K562 (cell line): ENCODE data around the gene SERPIND1. TPM values are rescaled to one million over a fixed set of nuclear protein-coding genes. Genes with fewer than 3 reads are reported as not detected.
A peak's percentile ranks its signal among the peaks of the same experiment; 100 is the strongest.

Experiments used
- ATAC-seq: fragments of 200-7000 bp; cut with Tn5 transposase; 3 replicates; pipeline ENCODE4 v1.9.1; 2020; ENCODE audit warnings: moderate library complexity
- BruUV-seq: library from RNA; stranded (reverse); fragments of 400-500 nt; replicated peaks from 2 replicates; lab custom pipeline; 2021; lab: Mats Ljungman, UMichigan
- CTCF ChIA-PET: fragments of 300-600 bp; formaldehyde crosslinking; extraction: SDS; loops from one replicate; lab custom pipeline; 2021; ENCODE audit warnings: low intra/inter-chr PET ratio; lab: Yijun Ruan, JAX
- POLR2A ChIA-PET: fragments of 300-600, 350-650 bp; sonication (Branson Sonifier 250); formaldehyde crosslinking; extraction: SDS; loops from one replicate; lab custom pipeline; 2021; ENCODE audit warnings: antibody characterized with exemption, inconsistent platforms; lab: Yijun Ruan, JAX
- DNase-seq, 4 experiments: peaks; one replicate each; pipeline versions ENCODE4 v3.0.0 to v3.0.0-alpha.2; 2011 to 2018; ENCODE audit warnings: low spot score in 3 of 4, mixed read lengths in 3 of 4; ENCODE audit errors: extremely low read depth in 1 of 4
- FAIRE-seq: peaks from 2 replicates; lab custom pipeline; 2011; peaks lifted over from hg19 to GRCh38; lab: Jason Lieb, UNC
- H2AFZ ChIP-seq: 2 replicates; pipeline ENCODE4 v1.6.0; 2011; ENCODE audit warnings: low read depth, low read length, control low read depth, inconsistent platforms
- H3K27ac ChIP-seq: fragments of 200-600 bp; 3 replicates; pipeline ENCODE4 v1.8.0; 2011; ENCODE audit warnings: low read depth, mild to moderate bottlenecking, control low read depth, inconsistent platforms, low read length, moderate library complexity, mixed read lengths; ENCODE audit errors: extremely low read depth
- H3K27me3 ChIP-seq, 2 experiments: fragments of 300-600 bp in 1 of 2; 2 replicates in 1 of 2; 3 replicates in 1 of 2; pipeline versions ENCODE4 v1.6.0 to v1.8.0; 2011; ENCODE audit warnings: inconsistent platforms in 2 of 2, low read length in 2 of 2, mild to moderate bottlenecking in 1 of 2, mixed read lengths in 1 of 2, moderate library complexity in 1 of 2; ENCODE audit not compliant: control insufficient read depth in 2 of 2, insufficient read depth in 2 of 2
- H3K36me3 ChIP-seq: fragments of 300-600 bp; 3 replicates; pipeline ENCODE4 v1.8.0; 2011; ENCODE audit warnings: mild to moderate bottlenecking, low read length, inconsistent platforms; ENCODE audit not compliant: control insufficient read depth, insufficient read depth
- H3K4me1 ChIP-seq, 2 experiments: fragments of 200-600 bp in 1 of 2; replicated peaks in 1 of 2; 2 replicates in 1 of 2; 3 replicates in 1 of 2; pipeline versions ENCODE4 v1.5.1 to v1.8.0; 2011; ENCODE audit warnings: inconsistent platforms in 2 of 2, low read length in 2 of 2, mild to moderate bottlenecking in 1 of 2, mixed read lengths in 1 of 2, moderate library complexity in 1 of 2; ENCODE audit not compliant: control insufficient read depth in 2 of 2, insufficient read depth in 2 of 2
- H3K4me2 ChIP-seq: 2 replicates; pipeline ENCODE4 v1.6.1; 2011; ENCODE audit warnings: low read length, control low read depth, inconsistent platforms, mixed read lengths; ENCODE audit not compliant: insufficient read depth
- H3K4me3 ChIP-seq: fragments of 200-600 bp; sonication (generic), shearing (Covaris generic); 2 replicates; pipeline ENCODE4 v1.5.1; 2016; ENCODE audit warnings: control low read depth, inconsistent platforms
- H3K79me2 ChIP-seq: fragments of 200-600 bp; 3 replicates; pipeline ENCODE4 v1.8.0; 2011; ENCODE audit warnings: low read length, inconsistent platforms; ENCODE audit not compliant: control insufficient read depth, insufficient read depth
- H3K9ac ChIP-seq, 2 experiments: 2 replicates each; pipeline versions ENCODE4 v1.6.0 to v1.6.1; 2011; ENCODE audit warnings: low read depth in 2 of 2, low read length in 2 of 2, control low read depth in 1 of 2, inconsistent platforms in 1 of 2, mild to moderate bottlenecking in 1 of 2, mixed read lengths in 1 of 2; ENCODE audit not compliant: insufficient read depth in 1 of 2
- H3K9me1 ChIP-seq: one replicate; pipeline ENCODE4 v1.6.0; 2011; ENCODE audit warnings: inconsistent platforms, mild to moderate bottlenecking, low read length, moderate library complexity; ENCODE audit not compliant: control insufficient read depth, insufficient read depth
- H3K9me3 ChIP-seq: replicated peaks from 2 replicates; pipeline ENCODE4 v1.5.1; 2011; ENCODE audit warnings: low read depth, low read length, inconsistent platforms; ENCODE audit not compliant: control insufficient read depth, insufficient read depth
- H4K20me1 ChIP-seq: replicated peaks from 2 replicates; pipeline ENCODE4 v1.6.1; 2011; ENCODE audit warnings: low read length, inconsistent platforms, mixed read lengths; ENCODE audit not compliant: control insufficient read depth, insufficient read depth
- AFF1 ChIP-seq, 2 experiments: fragments of 450-650 bp; IDR thresholded peaks; 2 replicates each; pipeline ENCODE4 v1.6.1; 2018; ENCODE audit warnings: mild to moderate bottlenecking in 2 of 2, low read depth in 1 of 2; ENCODE audit not compliant: partially characterized antibody in 2 of 2
- ARID2 ChIP-seq: fragments of 450-650 bp; IDR thresholded peaks from 2 replicates; pipeline ENCODE4 v1.6.1; 2017; ENCODE audit warnings: antibody characterized with exemption, mild to moderate bottlenecking
- CREB5 ChIP-seq: fragments of 250-450 bp; sonication (Bioruptor Pico); IDR thresholded peaks from 2 replicates; pipeline ENCODE4 v1.5.0; 2020; ENCODE audit warnings: mild to moderate bottlenecking
- ESRRA ChIP-seq: fragments of 450-650 bp; IDR thresholded peaks from 2 replicates; pipeline ENCODE4 v1.6.1; 2014; ENCODE audit warnings: low read depth, mild to moderate bottlenecking, moderate library complexity, borderline replicate concordance
- FOXP4 ChIP-seq: sonication (generic); formaldehyde crosslinking; IDR thresholded peaks from 2 replicates; pipeline ENCODE4 v1.8.0; 2022; ENCODE audit warnings: mild to moderate bottlenecking, missing genetic modification reagents, borderline replicate concordance
- ILK ChIP-seq: fragments of 450-650 bp; IDR thresholded peaks from 2 replicates; pipeline ENCODE4 v1.6.1; 2016; ENCODE audit warnings: missing genetic modification characterization, low read depth, mild to moderate bottlenecking, missing compliant biosample characterization, moderate library complexity, borderline replicate concordance
- KHSRP ChIP-seq: fragments of 450-650 bp; IDR thresholded peaks from 2 replicates; pipeline ENCODE4 v1.6.1; 2017
- MCM7 ChIP-seq, 2 experiments: fragments of 450-650 bp; IDR thresholded peaks; 2 replicates each; pipeline ENCODE4 v1.6.1; 2016 to 2018
- MXI1 ChIP-seq: IDR thresholded peaks from 2 replicates; pipeline ENCODE4 v1.6.1; 2011; ENCODE audit warnings: low read depth, mild to moderate bottlenecking, improper control_type of control experiment, low read length
- PPARD ChIP-seq: fragments of 250-450 bp; sonication (Bioruptor Pico); IDR thresholded peaks from 2 replicates; pipeline ENCODE4 v1.8.0; 2022; ENCODE audit warnings: inconsistent platforms, mild to moderate bottlenecking, moderate library complexity
- SUPT5H ChIP-seq: fragments of 450-650 bp; IDR thresholded peaks from 2 replicates; pipeline ENCODE4 v1.6.1; 2016
- ZNF253 ChIP-seq: fragments of 250-450 bp; sonication (Bioruptor Pico); conservative IDR thresholded peaks from 2 replicates; pipeline ENCODE4 v1.6.1; 2021; ENCODE audit warnings: mild to moderate bottlenecking
- ZNF699 ChIP-seq: fragments of 250-450 bp; sonication (Bioruptor Pico); IDR thresholded peaks from 2 replicates; pipeline ENCODE4 v1.8.0; 2021; ENCODE audit warnings: mild to moderate bottlenecking, moderate library complexity; ENCODE audit not compliant: insufficient replicate concordance
- WGBS: fragments of 100-300 bp; shearing (Covaris generic); methylation state at CpG from one replicate; pipeline ENCODE4 v1.1.6; 2016; ENCODE audit warnings: low coverage, mixed read lengths; ENCODE audit not compliant: insufficient coverage; ENCODE audit errors: missing lambda C conversion rate; 5-methylcytosine and 5-hydroxymethylcytosine counted together
- in situ Hi-C: fragments of 300-500 bp; cut with MboI; formaldehyde crosslinking; loops from 4 replicates; pipeline ENCODE4 v1.15.0; 2018; ENCODE audit warnings: inconsistent platforms, mixed read lengths
- intact Hi-C: fragments of 100-400 bp; cut with micrococcal nuclease; formaldehyde crosslinking; loops from 2 replicates; pipeline ENCODE4 v1.14.2; 2022
- polyA plus RNA-seq, 8 experiments: library from polyadenylated mRNA; depleted of rRNA in 4 of 8; stranded (reverse) in 5 of 8; unstranded in 3 of 8; fragments of >200 nt; fragmentation: Nextera tagmentation in 2 of 8; fragmentation: Illumina TruSeq in 1 of 8; extraction: Ambion mirVana in 2 of 8; extraction: Trizol in 1 of 8; gene quantifications; 2 replicates each; pipeline versions ENCODE4 v1.2.1 to v1.2.3, GENCODE V29; 2011 to 2014; ENCODE audit warnings: inconsistent platforms in 1 of 8, missing spikeins in 1 of 8
- total RNA-seq, 7 experiments: library from RNA; depleted of rRNA in 6 of 7; stranded (reverse); fragments of >200 nt in 6 of 7; fragmentation: Illumina TruSeq in 2 of 7; extraction: Trizol in 2 of 7; gene quantifications; 2 replicates each; pipeline versions ENCODE4 v1.2.1 to v1.2.3, GENCODE V29; 2011 to 2021; ENCODE audit warnings: low replicate concordance in 1 of 7
- TF ChIP-seq, protein P1 (sequence below): fragments of 250-450 bp; sonication (Bioruptor Pico); IDR thresholded peaks from 2 replicates; pipeline ENCODE4 v1.5.1; 2021; ENCODE audit warnings: mild to moderate bottlenecking

The SERPIND1 gene
- total and polyA plus RNA-seq, 9 of the 15 experiments (the other 6 are each of a cell fraction or from before 2014, with no cell fraction given), result 0.04 to 0.11 (median 0.09) TPM; not detected in 6

DNA sequence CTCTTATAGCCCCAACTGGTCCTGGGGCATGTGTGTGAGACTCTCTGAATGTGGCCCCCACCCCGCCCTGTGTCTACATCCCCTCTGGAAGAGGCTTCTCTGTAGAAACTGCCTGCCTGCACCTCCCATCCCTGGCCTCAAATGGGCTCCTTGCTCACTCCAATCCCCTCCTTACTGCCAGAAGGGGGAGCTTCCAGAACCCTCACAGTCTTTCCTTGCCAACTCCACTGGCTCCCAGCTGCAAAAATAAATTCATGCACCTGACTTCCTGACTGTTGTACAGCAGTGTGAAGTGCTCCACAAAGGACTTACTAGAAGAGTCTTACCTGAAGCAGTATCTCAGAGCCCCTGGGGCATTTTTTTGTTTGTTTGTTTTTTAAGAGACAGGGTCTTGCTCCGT lies 15.2 kb upstream of the SERPIND1 start:
- Histone ChIP-seq H4K20me1 (no peaks in the 10 kb centered on the region), H3K4me3 (no peak overlapping the region), H3K4me1 (no peaks in the 10 kb centered on the region), H2AFZ (no peak overlapping the region), H3K4me2 (no peak overlapping the region), H3K27ac (no peak overlapping the region), H3K9ac (no peak overlapping the region), H3K36me3 (peaks cover 36% of the 10 kb centered on the region), H3K79me2 (no peaks in the 10 kb centered on the region), H3K9me1 (no peaks in the 10 kb centered on the region), H3K9me3 (no peaks in the 10 kb centered on the region), H3K27me3 (no peaks in the 10 kb centered on the region)
- ChIA-PET POLR2A (interaction anchor here (0.5 to 3.9 kb wide), 8 partner anchors 9 to 1405 kb away, joined by 3 to 27 read pairs (median 4); partner anchors contain the start of gene SERPIND1), CTCF (interaction anchor here (1.0 to 1.5 kb wide), 3 partner anchors 24 to 128 kb away, joined by 3 to 12 read pairs (median 3); no protein-coding TSS in a partner anchor)
- FAIRE-seq (no peak), DNase-seq (peak in 1 of 4 experiments; percentile 64), ATAC-seq (peak; percentile 86)
- BruUV-seq, result no TSS peak
- intact Hi-C loops (loop anchor here (1.0 kb wide), 1 partner anchor 26 kb away; no protein-coding TSS in a partner anchor), in situ Hi-C loops (no loop called here)
- WGBS, result 89% methylated on average over 2 of the region's 2 CpGs
- TF ChIP-seq ARID2, result no peak
- TF ChIP-seq KHSRP, result no peak
- peak in 1 of 2 experiments; percentile 32 for TF ChIP-seq AFF1 (IDR thresholded peaks at IDR 0.05; ENCODE audit: low read depth in 1 of 2, partially characterized antibody in 2 of 2)
- TF ChIP-seq, protein P1, sequence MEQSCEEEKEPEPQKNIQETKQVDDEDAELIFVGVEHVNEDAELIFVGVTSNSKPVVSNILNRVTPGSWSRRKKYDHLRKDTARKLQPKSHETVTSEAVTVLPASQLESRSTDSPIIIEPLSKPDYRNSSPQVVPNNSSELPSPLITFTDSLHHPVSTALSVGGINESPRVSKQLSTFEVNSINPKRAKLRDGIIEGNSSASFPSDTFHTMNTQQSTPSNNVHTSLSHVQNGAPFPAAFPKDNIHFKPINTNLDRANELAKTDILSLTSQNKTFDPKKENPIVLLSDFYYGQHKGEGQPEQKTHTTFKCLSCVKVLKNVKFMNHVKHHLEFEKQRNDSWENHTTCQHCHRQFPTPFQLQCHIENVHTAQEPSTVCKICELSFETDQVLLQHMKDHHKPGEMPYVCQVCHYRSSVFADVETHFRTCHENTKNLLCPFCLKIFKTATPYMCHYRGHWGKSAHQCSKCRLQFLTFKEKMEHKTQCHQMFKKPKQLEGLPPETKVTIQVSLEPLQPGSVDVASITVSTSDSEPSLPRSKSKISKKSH (CRISPR knock-in tag), result 0 out of 2 replicates have a peak, but pooled peaks have one; percentile 43
- no peak for TF ChIP-seq PPARD (CRISPR knock-in tag)
- TF ChIP-seq MCM7 (IDR thresholded peaks at IDR 0.05), result no peak
- TF ChIP-seq CREB5 (CRISPR knock-in tag), result no peak
- no peak for TF ChIP-seq FOXP4 (CRISPR knock-in tag)
- no peak for TF ChIP-seq ILK (tag)
- no peak for TF ChIP-seq ZNF699
- no peak for TF ChIP-seq MXI1
- no peak for TF ChIP-seq ZNF253 (CRISPR knock-in tag)
- TF ChIP-seq SUPT5H, result 0 out of 2 replicates have a peak, but pooled peaks have one; percentile 2
- TF ChIP-seq ESRRA, result no peak
